SIG-M5 (cell line): ENCODE measurements around the gene KCTD17.

ENCODE experiments used
- DNase-seq: peaks from one replicate; lab custom pipeline; 2025; lab: John Stamatoyannopoulos, UW

The KCTD17 gene

GRCh38 chr22:37051391-37052385 is at the start of gene KCTD17:
KCTD17 (plus strand) TSS chr22:37051742; CDS start chr22:37051761, 19 bp downstream.
- no peak for DNase-seq

GRCh38 chr22:37001826-37002225 is 49.7 kb upstream of the KCTD17 start:
- no peak for DNase-seq

DNA sequence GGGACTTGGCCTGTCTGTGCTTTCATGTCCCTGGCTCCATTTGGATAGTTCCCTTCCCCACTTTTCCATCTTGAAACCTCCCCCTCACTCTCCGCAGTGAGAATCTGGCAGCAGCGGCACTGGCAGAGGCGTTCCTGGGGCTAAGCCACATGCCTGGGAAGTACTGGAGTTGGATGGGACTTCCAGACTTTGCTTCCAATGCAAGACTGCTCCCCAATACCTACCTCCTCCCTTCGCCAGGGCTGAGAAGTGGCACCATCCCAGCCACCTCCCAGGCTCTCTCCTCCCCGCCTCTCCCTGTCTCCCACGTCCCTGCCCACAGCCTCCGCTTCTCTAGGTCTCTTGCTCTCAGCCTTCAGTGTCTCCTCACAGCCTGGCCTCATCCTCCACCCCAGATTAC is 48.9 kb upstream of the KCTD17 start:
- DNase-seq = no peak

GRCh38 chr22:37007651-37008050 is 43.9 kb upstream of the KCTD17 start:
- DNase-seq = no peak

GRCh38 chr22:37008365-37008764 is 43.2 kb upstream of the KCTD17 start:
- no peak for DNase-seq

- DNase-seq = no peak
These were observed 42.1 kb upstream of the KCTD17 start for GRCh38 chr22:37009490-37009889.

DNA sequence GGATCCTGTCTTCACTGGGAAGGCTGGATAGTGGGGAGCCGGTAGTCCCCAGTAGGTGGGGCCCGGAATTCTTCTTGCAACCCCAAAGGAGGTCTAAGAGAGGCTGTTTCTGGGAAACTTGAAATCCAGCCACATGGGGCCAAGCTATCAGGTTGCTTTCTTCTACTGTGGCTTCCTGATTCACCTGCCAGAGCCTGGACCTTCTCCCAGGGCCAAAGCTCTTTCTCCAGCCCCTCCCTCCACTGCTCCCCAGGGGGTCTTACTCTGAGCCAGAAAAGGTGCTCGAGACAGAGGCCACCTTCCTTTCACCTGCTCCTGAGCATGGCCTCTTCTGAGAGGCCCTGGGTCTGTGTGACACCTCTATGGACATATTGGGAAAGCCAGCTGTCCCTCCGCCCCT is 41.4 kb upstream of the KCTD17 start:
- no peak for DNase-seq

GRCh38 chr22:37010976-37011375 is 40.6 kb upstream of the KCTD17 start:
- DNase-seq = no peak

- DNase-seq = no peak
These were observed 40.1 kb upstream of the KCTD17 start for GRCh38 chr22:37011472-37011871.

GRCh38 chr22:37012262-37012904 is 39.2 kb upstream of the KCTD17 start:
- DNase-seq = no peak

- no peak for DNase-seq
These were observed 38.6 kb upstream of the KCTD17 start for GRCh38 chr22:37012956-37013355.

DNA sequence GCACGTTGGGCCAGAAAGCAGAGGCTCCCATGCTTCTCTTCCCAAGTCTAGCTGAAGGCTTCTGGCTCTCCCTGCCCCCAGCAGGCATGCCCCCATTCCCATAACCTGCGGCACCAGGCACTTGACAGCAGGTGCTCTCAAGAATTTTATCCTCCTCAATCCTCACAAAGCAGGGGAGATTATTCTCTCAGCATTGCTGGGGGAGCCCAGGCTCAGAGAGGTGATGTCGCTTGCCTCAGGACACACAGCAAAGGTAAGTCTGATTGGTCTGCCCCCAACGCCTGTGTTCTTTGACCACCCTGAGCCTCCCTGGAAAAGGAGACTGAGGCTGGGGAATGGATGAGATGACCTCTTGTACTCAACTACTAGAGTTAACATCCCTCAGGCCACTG is 37.1 kb upstream of the KCTD17 start:
- DNase-seq = no peak

GRCh38 chr22:37014835-37015586 is 36.5 kb upstream of the KCTD17 start:
- no peak for DNase-seq

GRCh38 chr22:37015587-37015878 is 36.0 kb upstream of the KCTD17 start:
- DNase-seq = no peak

GRCh38 chr22:37016134-37016910 is 35.2 kb upstream of the KCTD17 start:
- no peak for DNase-seq

- DNase-seq = no peak
These were observed 34.2 kb upstream of the KCTD17 start for GRCh38 chr22:37017356-37017755.

DNA sequence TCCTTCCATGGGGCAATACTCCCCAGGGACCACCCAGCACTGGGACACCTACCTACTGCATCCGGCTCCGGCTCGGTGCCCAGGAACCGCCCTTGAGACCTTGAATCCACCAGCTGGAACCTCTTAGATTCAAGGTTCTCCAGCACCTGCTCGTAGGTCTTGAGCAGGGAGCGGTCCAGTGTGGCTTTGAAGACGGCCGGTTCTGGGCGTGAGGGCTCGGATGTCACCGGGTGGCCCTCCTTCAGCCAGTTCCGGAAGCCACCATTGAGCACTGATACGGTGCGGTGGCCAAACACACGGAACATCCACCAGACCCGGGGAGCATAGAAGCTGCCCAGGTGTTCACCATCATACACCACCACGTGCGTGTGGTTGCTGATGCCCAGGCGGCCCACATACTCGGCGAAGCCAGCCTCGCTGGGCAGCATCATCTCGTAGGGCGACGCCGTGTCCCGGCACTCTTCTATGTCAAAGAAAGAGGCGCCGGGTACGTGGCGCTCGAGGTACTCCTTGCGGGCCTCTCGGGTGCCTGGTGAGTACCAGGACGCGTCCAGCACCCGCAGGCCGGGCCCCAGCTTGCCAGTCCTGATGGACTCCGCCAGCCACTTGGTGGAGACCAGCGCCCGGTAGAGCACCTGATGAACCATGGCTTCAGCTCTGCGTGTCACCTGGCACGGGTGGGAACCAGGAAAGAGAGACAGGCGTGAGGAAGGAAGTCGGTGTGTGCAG is 33.3 kb upstream of the KCTD17 start:
- DNase-seq = no peak

- no peak for DNase-seq
These were observed 32.7 kb upstream of the KCTD17 start for GRCh38 chr22:37018815-37019308.

DNA sequence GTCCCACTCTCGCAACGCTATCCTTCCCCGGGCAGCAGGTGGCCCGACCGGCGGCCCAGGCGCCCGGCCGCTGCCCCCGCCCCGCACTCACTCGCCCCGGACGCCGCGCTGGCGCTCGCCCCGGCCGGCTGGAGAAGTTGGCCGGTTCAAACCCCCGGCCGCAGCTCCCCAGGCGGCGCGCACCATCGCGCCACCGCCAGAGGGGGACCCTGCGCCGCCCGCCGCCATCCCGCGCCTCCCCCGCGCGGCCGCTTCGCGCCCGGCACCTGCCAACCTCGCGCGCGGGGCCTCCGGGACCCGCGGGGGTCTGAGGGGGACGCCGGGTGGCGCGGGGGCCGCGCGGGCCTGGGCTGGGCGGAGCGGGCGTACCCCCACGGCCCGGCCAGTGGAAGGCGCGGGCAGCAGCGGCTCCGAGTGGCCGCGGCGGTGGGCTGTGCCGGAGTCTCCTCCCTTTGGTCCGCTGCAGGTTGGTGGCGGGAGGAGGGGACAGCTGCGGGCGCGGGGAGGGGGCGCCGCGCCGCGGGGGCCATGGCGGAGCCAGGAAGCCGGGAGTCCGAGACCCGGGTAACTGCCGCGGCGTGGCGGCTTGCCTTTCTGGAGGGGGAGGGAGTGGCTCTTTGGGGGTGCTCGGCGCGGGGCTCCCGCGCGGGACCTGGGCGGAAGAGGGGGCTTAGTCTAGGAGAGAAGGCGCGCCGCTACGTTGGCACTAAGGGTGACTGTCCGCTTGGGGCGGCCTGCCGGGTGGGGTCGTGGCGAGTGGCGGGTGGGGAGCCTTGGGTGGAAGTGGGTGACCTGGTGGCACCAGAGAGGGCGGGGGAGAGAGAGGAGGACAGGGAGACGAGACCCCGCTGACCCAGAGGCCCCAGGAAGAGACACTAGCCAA is 32.0 kb upstream of the KCTD17 start, which contains the start of the genes MPST and TST:
MPST (plus strand) TSS at position 434 of the 883 bp plus-strand sequence; CDS start at position 529, 95 bp downstream.
TST (minus strand) TSS at position 139 of the 883 bp plus-strand sequence. CDS start 715 bp downstream, outside the sequence.
- no peak for DNase-seq

GRCh38 chr22:37020192-37020479 is 31.4 kb upstream of the KCTD17 start:
- no peak for DNase-seq
